Measurements from ENCODE around the gene ACSS1.

ACSS1 gene

DNA sequence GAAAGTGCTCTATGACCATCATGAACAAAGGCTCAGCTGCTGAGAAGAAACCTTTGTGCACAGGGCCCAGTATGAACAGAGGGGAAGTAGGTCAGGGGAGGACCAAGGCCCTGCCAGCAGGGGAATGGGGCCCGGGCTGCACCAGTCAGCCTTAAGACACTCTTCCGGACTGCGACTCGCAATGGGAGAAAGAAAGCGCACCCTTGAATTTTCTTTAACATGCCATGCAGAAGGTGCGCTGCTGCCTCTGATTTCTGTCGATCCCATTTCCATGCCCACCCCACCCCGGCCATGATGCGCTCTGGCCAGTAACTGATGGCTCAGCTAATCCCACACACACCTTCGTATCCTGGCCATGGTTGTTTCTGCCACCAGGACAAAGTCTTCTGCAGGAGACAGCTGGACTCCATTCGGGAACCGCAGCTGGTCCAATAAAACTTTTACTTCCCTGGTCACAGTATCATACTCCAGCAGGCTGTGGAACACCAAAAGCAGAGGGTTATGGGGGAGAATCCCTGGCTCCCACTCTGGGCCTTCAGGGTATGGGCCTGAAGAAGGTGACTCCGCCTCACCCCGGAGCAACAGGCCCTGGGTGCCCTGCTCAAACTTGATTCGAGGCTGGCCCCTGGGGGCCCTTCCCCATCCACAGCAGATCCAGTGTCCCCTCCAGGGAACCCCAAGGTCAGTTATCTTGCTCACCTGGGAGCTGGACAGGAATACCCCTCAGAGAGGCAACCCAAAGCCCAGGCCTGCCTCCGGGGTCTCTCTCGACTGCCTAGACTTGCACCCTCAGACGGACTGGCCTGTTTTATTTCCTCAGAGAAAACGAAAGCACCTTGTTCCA lies 88.5 kb downstream of the ACSS1 start:
- no peak for DNase-seq

DNA sequence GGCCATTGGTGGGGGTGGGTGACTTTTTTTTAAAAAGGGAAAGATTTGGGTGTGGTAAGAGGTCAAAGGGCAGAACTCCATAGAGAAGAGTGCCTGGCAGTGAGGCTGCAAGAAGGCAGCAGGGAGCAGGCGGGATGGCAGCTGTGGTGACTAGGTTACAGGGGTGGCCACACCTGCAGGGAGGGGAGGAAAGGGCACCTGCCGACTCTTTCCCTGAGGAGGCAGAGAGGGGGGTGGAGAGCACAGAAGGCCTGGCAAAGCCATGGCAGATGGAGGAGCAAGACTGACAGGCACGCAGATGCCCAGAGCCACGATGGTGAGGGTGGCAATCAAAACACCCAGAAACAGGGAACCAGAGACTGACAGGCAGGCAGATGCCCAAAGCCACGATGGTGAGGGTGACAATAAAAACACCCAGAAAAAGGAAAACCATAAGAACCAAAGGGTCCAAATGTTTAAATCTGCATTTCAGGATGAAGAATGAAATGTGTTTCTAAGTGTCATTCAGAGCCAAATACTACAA lies 89.6 kb downstream of the ACSS1 start:
- DNase-seq = no peak

- DNase-seq = no peak
Observed at GRCh38 chr20:24966317-24967012, 91.5 kb downstream of the ACSS1 start.

- no peak for DNase-seq
Observed at GRCh38 chr20:24965065-24965919, 92.6 kb downstream of the ACSS1 start.

GRCh38 chr20:24964506-24964840 lies 93.5 kb downstream of the ACSS1 start:
- no peak for DNase-seq

GRCh38 chr20:24963672-24964505 lies 94.0 kb downstream of the ACSS1 start:
- no peak for DNase-seq

DNA sequence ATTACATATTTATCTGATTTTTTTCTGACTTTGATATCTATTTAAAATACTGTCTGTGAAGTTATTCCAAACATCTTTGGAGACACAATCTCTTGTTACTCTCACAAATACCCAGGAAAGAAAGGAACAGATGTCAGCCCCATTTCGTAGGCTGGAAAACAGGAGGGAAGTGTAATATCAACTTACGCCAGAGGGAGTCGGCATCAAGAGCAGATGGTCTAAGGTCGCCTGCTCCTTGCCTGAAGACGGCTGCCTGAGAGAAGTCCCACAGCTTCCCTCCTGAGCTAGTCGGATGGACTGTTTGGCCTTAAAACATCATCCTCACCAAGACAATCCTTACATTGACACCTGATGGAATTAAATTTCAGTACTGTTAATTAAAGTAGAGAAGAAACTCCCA lies 95.4 kb downstream of the ACSS1 start:
- DNase-seq = no peak

- no peak for DNase-seq
Observed at GRCh38 chr20:24962182-24962492, 95.8 kb downstream of the ACSS1 start.

GRCh38 chr20:24961384-24962181 lies 96.4 kb downstream of the ACSS1 start:
- no peak for DNase-seq

GRCh38 chr20:24960861-24961260 lies 97.1 kb downstream of the ACSS1 start:
- no peak for DNase-seq

- no peak for DNase-seq
Observed at GRCh38 chr20:24960302-24960801, 97.6 kb downstream of the ACSS1 start.

DNA sequence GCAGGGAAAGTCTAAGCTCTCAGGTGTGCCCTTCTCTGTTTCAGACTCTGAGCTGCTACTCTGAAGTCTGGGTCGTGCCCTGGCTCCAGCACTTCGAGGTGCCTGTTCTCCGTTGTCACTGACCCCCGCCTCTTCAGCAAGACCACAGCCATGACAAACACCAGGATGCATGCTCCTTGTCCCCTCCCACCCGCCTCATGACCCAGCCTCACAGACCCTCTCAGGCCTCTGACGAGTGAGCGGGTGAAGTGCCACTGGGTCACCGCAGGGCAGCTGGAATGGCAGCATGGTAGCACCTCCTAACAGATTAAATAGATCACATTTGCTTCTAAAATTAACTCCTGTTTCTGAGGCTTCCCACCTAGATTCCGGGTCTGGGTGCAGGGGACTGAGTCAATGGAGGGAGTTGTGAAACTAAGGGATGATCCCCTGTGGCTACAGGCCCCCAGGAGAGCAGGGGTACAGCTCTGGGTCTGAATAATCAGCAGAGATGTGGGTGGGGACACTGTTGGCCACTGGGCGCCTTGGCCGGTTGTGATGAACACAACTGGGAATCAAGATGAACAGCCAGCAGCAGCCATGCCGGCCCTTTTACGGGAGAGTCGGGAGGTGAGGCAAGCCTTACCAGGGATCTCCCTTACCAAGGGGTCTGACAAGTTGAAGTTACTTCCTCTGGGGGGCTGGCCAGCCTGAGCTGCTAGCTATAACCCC lies 98.2 kb downstream of the ACSS1 start:
- no peak for DNase-seq

- DNase-seq = no peak
Observed at GRCh38 chr20:24958506-24959385, 99.2 kb downstream of the ACSS1 start.

DNA sequence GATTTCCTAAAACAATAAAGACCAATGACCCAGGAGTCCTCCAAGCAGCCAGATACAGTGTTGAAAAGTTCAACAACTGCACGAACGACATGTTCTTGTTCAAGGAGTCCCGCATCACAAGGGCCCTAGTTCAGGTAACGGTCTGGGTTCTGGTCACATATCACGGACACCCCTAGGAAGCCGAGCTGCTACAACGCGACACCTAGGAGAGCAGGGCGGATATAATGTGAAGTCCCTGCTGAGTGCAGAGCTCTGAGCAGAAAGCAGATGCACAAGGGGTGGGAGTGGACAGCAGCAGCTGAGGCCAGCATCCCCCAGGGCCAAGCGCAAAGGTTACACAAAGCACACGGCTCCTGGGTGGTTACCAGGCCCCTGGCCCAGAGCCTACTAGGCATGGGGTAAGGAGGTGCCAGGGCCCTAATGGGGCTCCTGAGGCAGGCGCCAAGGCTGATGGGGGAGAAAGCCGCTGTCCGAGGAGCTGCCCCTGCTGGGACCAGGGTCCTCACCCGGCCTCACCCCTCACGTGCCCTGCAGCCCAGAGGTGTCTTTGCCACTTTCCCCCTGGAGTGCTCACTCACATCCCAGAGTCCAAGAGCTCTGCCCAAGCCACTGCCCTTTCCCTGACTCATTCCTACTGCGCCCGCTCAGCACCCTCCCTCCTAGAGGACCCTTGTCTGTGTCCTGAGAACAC lies 100.5 kb downstream of the ACSS1 start:
- no peak for DNase-seq
